Uterus (tissue), 2 donors: ENCODE results near the gene PRPF18.

Experiments used
- POLR2A ChIP-seq, 2 donors: fragments of 450-650 bp; IDR thresholded peaks; one replicate each; pipeline ENCODE4 v1.6.1; 2016; ENCODE audit warnings: antibody characterized with exemption in 2 of 2, mild to moderate bottlenecking in 1 of 2, moderate library complexity in 1 of 2
- TF ChIP-seq, protein P1 (sequence below), 4 experiments: fragments of 200-600 bp in 2 of 4; fragments of 450-650 bp in 2 of 4; sonication (generic) in 2 of 4; IDR thresholded peaks; one replicate each; pipeline ENCODE4 v1.5.1; 2016 to 2019; ENCODE audit warnings: antibody characterized with exemption in 4 of 4, mild to moderate bottlenecking in 2 of 4, moderate library complexity in 1 of 4

DNA sequence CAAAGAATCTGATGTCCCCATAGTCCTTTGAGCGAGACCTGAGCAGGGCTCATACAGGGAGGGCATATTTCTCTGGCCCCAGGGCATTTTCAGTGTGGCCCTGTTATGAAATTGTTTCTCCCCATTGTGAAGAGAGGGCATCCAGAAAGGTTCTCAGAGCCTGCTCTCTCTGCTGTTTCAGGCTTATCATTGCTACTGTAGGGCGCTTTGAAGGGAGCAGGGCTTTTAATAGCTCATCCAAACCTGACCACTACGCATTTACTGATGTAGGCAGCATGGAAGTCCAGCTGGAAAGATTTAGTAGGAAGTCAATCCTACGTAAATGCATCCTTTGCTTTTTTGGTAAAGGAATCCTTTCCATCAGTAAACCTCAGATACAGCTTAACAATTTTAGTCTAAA, 68.1 kb downstream of the PRPF18 start:
- TF ChIP-seq POLR2A (IDR thresholded peaks at IDR 0.05): no peak
- TF ChIP-seq, protein P1, sequence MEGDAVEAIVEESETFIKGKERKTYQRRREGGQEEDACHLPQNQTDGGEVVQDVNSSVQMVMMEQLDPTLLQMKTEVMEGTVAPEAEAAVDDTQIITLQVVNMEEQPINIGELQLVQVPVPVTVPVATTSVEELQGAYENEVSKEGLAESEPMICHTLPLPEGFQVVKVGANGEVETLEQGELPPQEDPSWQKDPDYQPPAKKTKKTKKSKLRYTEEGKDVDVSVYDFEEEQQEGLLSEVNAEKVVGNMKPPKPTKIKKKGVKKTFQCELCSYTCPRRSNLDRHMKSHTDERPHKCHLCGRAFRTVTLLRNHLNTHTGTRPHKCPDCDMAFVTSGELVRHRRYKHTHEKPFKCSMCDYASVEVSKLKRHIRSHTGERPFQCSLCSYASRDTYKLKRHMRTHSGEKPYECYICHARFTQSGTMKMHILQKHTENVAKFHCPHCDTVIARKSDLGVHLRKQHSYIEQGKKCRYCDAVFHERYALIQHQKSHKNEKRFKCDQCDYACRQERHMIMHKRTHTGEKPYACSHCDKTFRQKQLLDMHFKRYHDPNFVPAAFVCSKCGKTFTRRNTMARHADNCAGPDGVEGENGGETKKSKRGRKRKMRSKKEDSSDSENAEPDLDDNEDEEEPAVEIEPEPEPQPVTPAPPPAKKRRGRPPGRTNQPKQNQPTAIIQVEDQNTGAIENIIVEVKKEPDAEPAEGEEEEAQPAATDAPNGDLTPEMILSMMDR (IDR thresholded peaks at IDR 0.05): no peak
